ENCODE data around the gene MAP3K13.

DNA sequence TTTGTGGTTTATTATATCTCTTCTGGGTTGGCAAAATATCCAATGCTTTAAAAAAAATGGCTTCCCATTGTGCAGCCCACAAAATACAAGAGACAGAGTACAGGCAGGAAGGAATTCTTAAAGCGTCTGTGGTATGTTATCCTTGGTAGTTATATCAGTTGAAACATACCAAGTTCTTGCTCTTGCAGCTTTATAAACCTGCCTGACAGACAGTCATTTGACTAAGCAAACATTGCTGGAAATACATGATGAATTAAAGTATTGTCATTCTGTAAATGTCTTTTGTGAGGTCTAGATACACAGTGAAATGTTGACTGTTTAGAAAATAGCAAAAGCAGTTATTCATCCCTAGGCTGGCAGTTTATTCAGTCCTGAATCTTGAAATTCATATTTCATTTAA, 44.8 kb upstream of the MAP3K13 start:
- TF ChIP-seq, protein P1, sequence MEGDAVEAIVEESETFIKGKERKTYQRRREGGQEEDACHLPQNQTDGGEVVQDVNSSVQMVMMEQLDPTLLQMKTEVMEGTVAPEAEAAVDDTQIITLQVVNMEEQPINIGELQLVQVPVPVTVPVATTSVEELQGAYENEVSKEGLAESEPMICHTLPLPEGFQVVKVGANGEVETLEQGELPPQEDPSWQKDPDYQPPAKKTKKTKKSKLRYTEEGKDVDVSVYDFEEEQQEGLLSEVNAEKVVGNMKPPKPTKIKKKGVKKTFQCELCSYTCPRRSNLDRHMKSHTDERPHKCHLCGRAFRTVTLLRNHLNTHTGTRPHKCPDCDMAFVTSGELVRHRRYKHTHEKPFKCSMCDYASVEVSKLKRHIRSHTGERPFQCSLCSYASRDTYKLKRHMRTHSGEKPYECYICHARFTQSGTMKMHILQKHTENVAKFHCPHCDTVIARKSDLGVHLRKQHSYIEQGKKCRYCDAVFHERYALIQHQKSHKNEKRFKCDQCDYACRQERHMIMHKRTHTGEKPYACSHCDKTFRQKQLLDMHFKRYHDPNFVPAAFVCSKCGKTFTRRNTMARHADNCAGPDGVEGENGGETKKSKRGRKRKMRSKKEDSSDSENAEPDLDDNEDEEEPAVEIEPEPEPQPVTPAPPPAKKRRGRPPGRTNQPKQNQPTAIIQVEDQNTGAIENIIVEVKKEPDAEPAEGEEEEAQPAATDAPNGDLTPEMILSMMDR (conservative IDR thresholded peaks at IDR 0.05 in 1 of 2, IDR thresholded peaks at IDR 0.05 in 1 of 2; ENCODE audit: extremely low read depth in 1 of 2, insufficient read depth in 1 of 2, low read depth in 1 of 2, low read length in 2 of 2): no peak
- no peak for TF ChIP-seq EZH2 (IDR thresholded peaks at IDR 0.05; ENCODE audit: borderline replicate concordance, low read length)

Data from mammary epithelial cell (primary cell).